ENCODE measurements around the gene MID1.

Gene MID1

GRCh38 chrX:10653302-10653701, 32.9 kb upstream of the MID1 start:
- TF ChIP-seq CTCF (IDR thresholded peaks at IDR 0.05) (no peak), ZFX (IDR thresholded peaks at IDR 0.05; ENCODE audit: borderline replicate concordance) (no peak)
- H3K27ac ChIP-seq = no peak overlapping the region

- TF ChIP-seq CTCF (IDR thresholded peaks at IDR 0.05) = no peak
- no peak for TF ChIP-seq ZFX (IDR thresholded peaks at IDR 0.05; ENCODE audit: borderline replicate concordance)
- H3K27ac ChIP-seq = no peak overlapping the region
Observed at GRCh38 chrX:10649265-10649664, 28.9 kb upstream of the MID1 start.

- H3K27ac ChIP-seq = no peak overlapping the region
- TF ChIP-seq CTCF (IDR thresholded peaks at IDR 0.05) = no peak
Observed at GRCh38 chrX:10648614-10649013, 28.2 kb upstream of the MID1 start.

- no peak overlapping the region for H3K27ac ChIP-seq
- TF ChIP-seq ZFX (IDR thresholded peaks at IDR 0.05; ENCODE audit: borderline replicate concordance) (no peak), CTCF (IDR thresholded peaks at IDR 0.05) (no peak)
Observed at GRCh38 chrX:10636851-10637250, 16.5 kb upstream of the MID1 start.

- H3K27ac ChIP-seq = no peak overlapping the region
- TF ChIP-seq CTCF (IDR thresholded peaks at IDR 0.05) (peak; percentile 28), ZFX (IDR thresholded peaks at IDR 0.05; ENCODE audit: borderline replicate concordance) (no peak)
Observed at GRCh38 chrX:10636337-10636736, 16.0 kb upstream of the MID1 start.

- TF ChIP-seq CTCF (IDR thresholded peaks at IDR 0.05) (no peak), ZFX (IDR thresholded peaks at IDR 0.05; ENCODE audit: borderline replicate concordance) (no peak)
- H3K27ac ChIP-seq = no peak overlapping the region
Observed at GRCh38 chrX:10634392-10635161, 14.2 kb upstream of the MID1 start.

- no peak for TF ChIP-seq ZFX (IDR thresholded peaks at IDR 0.05; ENCODE audit: borderline replicate concordance)
- no peak for TF ChIP-seq CTCF (IDR thresholded peaks at IDR 0.05)
- H3K27ac ChIP-seq = no peak overlapping the region
Observed at GRCh38 chrX:10633722-10634121, 13.3 kb upstream of the MID1 start.
